Stimulated activated memory B cell treated with anti-CD40 and anti-IgM and Interleukin-4, amounts not matched to agents 10 μg/mL and 1 μg/mL and 100 μg/mL, for 72 hours (primary cell): ENCODE data around the gene LYZL1.
"Not testable (repeated sequence)": the region's sequence is repeated elsewhere in the genome, so short reads cannot be mapped to it uniquely, and the experiment has no call there.

Source experiments
- ATAC-seq: fragments of 150-1000 bp; cut with Tn5 transposase; 2 replicates; pipeline ENCODE4 v1.10.0; 2021
- H3K27ac Mint-ChIP-seq: one replicate; pipeline ENCODE4 v1.8.0; 2022; ENCODE audit warnings: mild to moderate bottlenecking, mixed read lengths
- H3K27me3 Mint-ChIP-seq: one replicate; pipeline ENCODE4 v1.8.0; 2022; ENCODE audit warnings: mixed read lengths
- H3K36me3 Mint-ChIP-seq: one replicate; pipeline ENCODE4 v1.8.0; 2022; ENCODE audit warnings: mixed read lengths
- H3K4me1 Mint-ChIP-seq: one replicate; pipeline ENCODE4 v1.8.0; 2022; ENCODE audit warnings: mixed read lengths
- H3K4me3 Mint-ChIP-seq: one replicate; pipeline ENCODE4 v1.8.0; 2022; ENCODE audit warnings: mild to moderate bottlenecking, moderate library complexity, mixed read lengths
- H3K9me3 Mint-ChIP-seq: one replicate; pipeline ENCODE4 v1.8.0; 2022; ENCODE audit warnings: mixed read lengths

The LYZL1 gene

DNA sequence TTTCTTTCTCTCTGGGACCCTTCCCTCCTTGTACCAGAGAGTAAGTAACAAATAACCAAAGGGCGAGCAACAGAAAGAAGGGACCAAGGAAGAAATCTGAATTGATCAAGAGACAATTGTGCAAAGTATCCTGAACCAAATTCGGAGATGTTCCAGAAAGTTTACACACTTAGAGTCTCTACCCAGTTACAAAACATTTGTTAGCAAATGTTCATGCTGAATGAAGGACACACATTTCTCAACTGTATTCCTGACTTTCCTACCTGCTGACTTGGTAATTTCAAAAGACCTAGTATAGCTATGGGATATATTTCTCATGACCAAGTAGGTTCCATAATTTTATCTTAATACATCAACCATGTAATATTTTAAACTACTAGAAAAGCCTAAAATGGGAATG, 37.4 kb downstream of the LYZL1 start:
- no peaks in the 10 kb centered on the region for H3K9me3 Mint-ChIP-seq
- peaks cover 8% of the 10 kb centered on the region for H3K27me3 Mint-ChIP-seq
- H3K27ac Mint-ChIP-seq = no peak overlapping the region
- H3K4me1 Mint-ChIP-seq = no peaks in the 10 kb centered on the region
- no peak overlapping the region for H3K4me3 Mint-ChIP-seq
- no peaks in the 10 kb centered on the region for H3K36me3 Mint-ChIP-seq
- no peak for ATAC-seq

DNA sequence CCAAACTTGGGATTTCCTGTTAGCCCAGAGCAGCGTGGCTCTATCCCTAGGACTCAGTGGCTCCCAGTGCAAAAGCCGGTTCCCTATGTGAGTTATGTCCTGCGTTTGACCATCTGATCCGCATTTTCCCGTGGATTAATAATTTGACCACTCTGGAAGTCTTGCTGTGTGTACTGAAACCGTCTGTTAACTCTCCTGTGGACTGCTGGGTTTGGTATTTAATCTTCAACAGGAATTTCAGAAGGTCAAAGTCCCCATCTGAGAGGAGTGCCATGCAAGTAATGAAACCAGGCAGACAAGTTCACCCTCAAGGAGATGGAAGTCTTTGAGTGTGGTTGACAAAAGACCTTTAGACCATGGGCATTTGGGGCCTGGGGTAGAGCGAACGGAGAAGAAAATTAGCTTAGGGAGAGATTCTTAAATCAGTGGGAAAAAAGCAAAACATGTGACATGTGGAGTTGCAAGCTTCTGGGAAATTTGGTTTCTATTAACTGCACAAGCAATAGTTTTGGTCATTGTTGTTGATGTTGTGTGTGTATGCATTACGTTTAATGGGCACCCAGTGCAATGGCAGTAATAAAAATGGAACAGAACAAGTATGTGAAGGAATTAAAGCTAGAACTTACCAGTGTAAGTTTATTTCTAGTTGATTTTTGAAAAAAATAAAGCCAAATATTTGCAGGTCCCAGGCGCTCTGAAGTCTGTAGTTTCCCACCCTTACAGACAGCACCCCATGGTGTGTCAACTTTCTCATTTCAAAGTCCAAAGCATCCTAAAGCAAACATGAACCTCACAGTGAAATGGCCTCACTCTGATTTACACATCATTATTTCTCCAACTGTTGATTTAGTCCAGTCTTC, 38.2 kb downstream of the LYZL1 start:
- Mint-ChIP-seq H3K27ac (no peak overlapping the region), H3K9me3 (no peaks in the 10 kb centered on the region), H3K27me3 (peaks cover 8% of the 10 kb centered on the region), H3K4me3 (no peak overlapping the region), H3K4me1 (no peaks in the 10 kb centered on the region), H3K36me3 (no peaks in the 10 kb centered on the region)
- ATAC-seq = no peak

DNA sequence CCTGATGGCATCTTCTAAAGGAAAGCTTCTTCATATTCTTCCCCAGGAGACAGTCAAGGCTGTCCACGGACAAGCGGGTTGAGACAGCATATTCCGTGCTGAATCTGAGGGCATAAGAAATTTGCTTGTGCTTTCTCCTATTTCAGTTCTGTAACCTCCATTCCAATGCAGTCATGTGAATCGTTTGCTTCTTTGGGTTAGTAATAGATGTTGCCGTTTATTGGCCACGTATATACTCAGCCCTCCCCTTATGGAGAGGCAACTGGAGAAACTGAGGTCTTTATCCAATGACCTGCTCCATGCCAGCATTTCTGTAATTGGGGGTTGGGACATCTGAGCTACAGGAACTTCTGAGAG, 38.9 kb downstream of the LYZL1 start:
- Mint-ChIP-seq H3K9me3 (no peaks in the 10 kb centered on the region), H3K4me1 (no peaks in the 10 kb centered on the region), H3K4me3 (no peak overlapping the region), H3K27me3 (peaks cover 8% of the 10 kb centered on the region), H3K27ac (no peak overlapping the region), H3K36me3 (no peaks in the 10 kb centered on the region)
- ATAC-seq = no peak

DNA sequence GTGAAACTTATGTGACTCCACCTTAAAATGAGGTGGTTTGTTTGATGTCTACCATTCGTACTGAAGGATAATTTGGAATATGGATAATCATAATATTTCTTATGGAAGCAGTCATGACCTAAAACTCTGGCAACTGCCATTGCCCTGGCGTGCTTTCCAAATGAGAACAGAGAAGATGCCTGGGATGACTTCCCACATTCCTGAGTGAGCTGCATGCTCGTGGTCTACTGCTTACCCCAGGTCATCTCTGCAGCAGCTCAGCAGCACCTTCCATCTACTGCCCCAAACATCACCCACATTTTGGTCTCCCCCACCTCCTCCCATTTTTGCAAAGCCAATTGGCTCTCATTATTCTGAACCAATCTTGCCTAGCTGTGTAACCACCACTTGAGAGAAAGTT, 40.1 kb downstream of the LYZL1 start:
- no peak overlapping the region for H3K27ac Mint-ChIP-seq
- H3K9me3 Mint-ChIP-seq = no peaks in the 10 kb centered on the region
- H3K4me1 Mint-ChIP-seq = no peaks in the 10 kb centered on the region
- H3K4me3 Mint-ChIP-seq = no peak overlapping the region
- no peak for ATAC-seq
- H3K36me3 Mint-ChIP-seq = no peaks in the 10 kb centered on the region
- peaks cover 8% of the 10 kb centered on the region for H3K27me3 Mint-ChIP-seq

DNA sequence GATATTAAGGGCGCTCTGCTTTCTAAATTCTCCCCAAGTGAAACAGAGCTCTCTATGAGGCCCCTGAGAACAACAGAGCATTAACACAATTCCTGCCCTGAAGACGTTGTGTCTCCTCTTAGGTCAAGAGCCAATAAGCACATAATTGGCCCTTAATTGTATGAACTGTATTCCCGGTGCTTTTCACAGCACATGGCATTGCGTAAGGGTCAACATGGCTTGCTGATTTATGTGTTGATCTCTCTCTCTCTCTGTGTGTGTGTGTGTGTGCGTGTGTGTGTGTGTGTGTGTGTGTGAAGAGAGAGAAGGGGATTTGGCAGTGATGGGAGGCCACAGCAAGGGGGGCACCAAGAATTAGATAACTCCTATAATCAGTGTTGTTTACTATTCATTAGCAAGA, 40.5 kb downstream of the LYZL1 start:
- ATAC-seq = no peak
- H3K36me3 Mint-ChIP-seq = no peaks in the 10 kb centered on the region
- H3K27me3 Mint-ChIP-seq = peaks cover 8% of the 10 kb centered on the region
- H3K4me1 Mint-ChIP-seq = no peaks in the 10 kb centered on the region
- no peaks in the 10 kb centered on the region for H3K9me3 Mint-ChIP-seq
- no peak overlapping the region for H3K27ac Mint-ChIP-seq
- H3K4me3 Mint-ChIP-seq = no peak overlapping the region

DNA sequence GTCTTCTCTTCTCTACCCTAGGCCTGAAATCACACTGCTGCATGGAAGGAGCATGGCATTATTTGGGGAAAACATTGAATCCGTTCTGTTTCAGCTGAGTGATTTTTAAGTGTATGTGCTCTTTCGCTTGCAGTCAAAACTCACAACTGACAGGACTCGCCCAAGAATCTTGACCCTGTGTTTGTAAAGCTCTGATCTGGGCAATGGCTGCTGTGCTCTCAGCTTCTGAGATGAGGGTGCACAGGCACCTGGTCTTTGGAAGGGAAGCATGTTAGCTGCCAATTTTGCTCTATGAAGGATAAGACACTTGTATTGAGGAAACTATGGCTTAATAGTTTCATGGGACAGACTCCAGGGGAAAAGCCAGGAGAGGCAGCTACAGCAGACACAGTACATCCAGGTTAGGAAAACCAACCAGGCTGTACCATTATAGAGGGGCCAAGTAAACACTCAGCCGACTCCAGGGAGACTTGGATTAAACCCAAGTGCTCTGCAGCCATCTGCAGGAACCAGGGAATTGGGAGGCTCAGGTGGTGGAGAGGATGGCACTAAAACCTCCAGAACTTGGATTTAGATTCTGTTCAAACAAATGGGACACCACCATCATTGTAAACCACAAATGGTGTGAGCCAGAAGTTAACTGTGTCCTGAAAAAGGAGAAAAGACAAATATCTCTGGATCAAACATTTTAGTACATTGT, 43.3 kb downstream of the LYZL1 start:
- ATAC-seq = no peak
- Mint-ChIP-seq H3K27me3 (peaks cover 8% of the 10 kb centered on the region), H3K4me1 (no peaks in the 10 kb centered on the region)

DNA sequence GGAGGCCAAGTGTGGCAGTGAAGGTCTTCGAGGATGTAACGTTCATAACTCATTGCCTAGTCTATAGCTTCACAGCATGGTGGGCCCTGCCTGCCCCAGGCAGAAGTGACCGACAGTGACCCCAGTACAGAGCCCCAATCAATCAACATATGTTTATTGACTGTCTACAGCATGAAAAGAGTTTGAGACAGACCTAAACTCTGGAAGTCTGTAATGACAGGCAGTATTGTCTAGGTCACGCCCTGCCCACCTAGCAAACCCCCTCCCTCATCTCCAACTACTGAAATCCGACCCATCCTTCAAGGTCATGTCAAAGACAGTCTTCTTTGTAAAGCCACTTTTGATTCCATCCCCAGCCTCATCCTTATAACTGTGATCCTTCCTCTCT, 43.9 kb downstream of the LYZL1 start:
- Mint-ChIP-seq H3K27ac (no peak overlapping the region), H3K36me3 (no peaks in the 10 kb centered on the region), H3K4me3 (no peak overlapping the region), H3K27me3 (peaks cover 8% of the 10 kb centered on the region), H3K4me1 (no peaks in the 10 kb centered on the region), H3K9me3 (no peaks in the 10 kb centered on the region)
- ATAC-seq = no peak

More for the DNA sequence above, 43.3 kb downstream of the LYZL1 start:
- Mint-ChIP-seq H3K27ac (no peak overlapping the region), H3K36me3 (no peaks in the 10 kb centered on the region), H3K9me3 (no peaks in the 10 kb centered on the region), H3K4me3 (no peak overlapping the region)

DNA sequence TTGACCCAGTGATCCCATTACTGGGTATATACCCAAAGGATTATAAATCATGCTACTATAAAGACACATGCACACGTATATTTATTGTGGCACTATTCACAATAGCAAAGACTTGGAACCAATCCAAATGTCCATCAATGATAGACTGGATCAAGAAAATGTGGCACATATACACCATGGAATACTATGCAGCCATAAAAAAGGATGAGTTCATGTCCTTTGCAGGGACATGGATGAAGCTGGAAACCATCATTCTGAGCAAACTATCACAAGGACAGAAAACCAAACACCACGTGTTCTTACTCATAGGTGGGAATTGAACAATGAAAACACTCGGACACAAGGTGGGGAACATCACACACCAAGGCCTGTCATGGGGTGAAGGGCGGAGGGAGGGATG, 48.7 kb downstream of the LYZL1 start:
- not testable (repeated sequence) for H3K27me3 Mint-ChIP-seq, H3K4me1 Mint-ChIP-seq, H3K9me3 Mint-ChIP-seq, H3K36me3 Mint-ChIP-seq, H3K4me3 Mint-ChIP-seq, H3K27ac Mint-ChIP-seq, ATAC-seq

DNA sequence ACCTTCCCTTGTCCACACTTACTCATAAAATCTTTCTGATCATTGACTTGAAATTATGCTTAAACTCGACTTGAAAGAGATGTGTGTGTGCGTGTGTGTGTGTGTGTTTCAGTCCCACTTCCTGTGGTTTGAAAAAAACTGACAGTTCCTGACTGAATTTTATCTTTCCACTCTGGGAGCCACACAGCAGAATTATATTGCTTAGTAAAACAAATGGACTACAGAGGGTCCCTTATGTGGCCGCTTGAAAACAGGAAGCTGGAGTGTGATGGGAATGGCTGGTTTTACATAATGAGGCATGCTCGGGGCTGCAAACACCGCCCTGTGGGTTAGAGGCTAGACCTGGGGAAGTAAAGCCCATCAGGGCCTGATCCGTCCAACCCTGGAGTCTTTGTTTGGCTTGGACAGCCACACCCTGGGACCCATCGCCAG, 54.8 kb downstream of the LYZL1 start:
- ATAC-seq = no peak
- Mint-ChIP-seq H3K4me1 (no peaks in the 10 kb centered on the region), H3K27ac (no peak overlapping the region), H3K4me3 (no peak overlapping the region), H3K9me3 (peaks cover 5% of the 10 kb centered on the region), H3K27me3 (peaks cover 7% of the 10 kb centered on the region), H3K36me3 (no peaks in the 10 kb centered on the region)

DNA sequence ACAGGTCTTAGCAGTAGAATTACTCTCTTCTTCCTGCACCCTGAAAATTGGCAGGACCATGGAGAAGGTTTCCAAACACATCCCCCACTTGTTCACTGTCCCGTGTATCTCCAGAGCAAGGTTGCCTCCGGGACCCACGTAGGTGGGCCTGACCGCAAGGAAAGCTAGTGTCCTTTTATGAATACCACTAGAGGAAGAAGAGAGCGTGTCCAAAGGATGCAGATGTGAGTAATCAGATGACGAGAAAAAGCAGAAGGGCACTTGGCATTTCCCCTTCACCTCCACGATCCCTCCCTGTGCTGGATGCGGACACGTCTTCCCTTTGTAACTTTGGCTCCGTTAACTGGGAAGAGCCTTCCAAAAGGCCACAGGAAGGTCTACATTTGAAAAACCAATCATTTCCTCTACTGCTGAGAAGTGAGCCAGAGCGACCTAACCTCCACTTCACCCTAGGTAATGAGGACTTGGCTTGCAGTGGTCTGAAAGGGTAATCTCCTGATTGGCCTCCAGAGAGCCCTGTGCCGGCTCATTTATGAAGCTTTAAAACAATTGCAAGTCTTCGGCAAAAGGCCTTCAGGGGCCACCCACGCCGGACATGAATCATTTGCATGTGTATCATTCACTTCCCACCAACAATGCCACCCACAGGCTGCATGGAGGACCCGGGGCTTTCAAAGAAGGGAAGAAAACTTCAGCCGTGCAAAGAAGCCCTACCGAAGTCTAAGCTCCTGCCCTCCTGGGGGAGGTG, 55.4 kb downstream of the LYZL1 start:
- H3K27ac Mint-ChIP-seq = no peak overlapping the region
- no peak for ATAC-seq
- H3K27me3 Mint-ChIP-seq = peaks cover 7% of the 10 kb centered on the region
- H3K9me3 Mint-ChIP-seq = peaks cover 5% of the 10 kb centered on the region
- H3K36me3 Mint-ChIP-seq = no peaks in the 10 kb centered on the region
- no peaks in the 10 kb centered on the region for H3K4me1 Mint-ChIP-seq
- H3K4me3 Mint-ChIP-seq = no peak overlapping the region

DNA sequence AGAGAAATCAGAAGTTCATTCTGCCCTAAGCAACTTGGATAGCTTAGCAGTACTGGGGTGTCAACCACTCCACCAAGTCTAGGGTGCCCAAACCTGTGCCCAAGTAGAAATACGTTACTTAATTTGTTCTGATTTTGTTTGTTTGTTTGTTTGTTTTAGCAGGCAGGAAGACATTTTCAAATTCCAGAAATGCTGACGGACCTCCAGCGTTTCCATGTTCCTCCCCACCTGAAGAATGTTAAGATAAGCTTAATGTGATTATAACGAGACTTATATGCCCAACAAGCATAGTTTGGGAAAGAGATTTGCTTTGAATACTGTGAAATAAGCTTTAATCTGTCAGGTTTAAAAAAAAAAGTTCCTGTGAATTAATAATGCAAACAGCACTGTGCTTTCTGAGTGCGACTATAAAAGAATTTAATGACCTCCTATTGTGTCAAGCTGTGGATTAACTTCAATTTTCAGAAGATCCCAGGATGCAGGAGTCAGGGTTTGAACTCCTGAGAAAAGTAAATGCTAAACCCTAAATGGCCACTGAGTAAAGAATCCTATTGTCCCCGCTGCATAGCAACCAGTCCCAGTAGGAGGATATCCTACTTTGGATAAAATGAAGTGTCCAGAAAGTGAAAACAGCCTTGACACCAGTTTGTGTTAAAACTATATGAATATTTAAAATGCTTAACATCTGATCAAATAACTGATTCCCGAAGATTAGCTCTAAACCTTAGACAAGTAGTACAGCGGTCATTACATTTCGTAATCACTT, 56.5 kb downstream of the LYZL1 start:
- Mint-ChIP-seq H3K36me3 (no peaks in the 10 kb centered on the region), H3K27ac (no peak overlapping the region), H3K4me1 (no peaks in the 10 kb centered on the region), H3K27me3 (peaks cover 7% of the 10 kb centered on the region), H3K9me3 (peaks cover 9% of the 10 kb centered on the region), H3K4me3 (no peak overlapping the region)
- ATAC-seq = no peak

DNA sequence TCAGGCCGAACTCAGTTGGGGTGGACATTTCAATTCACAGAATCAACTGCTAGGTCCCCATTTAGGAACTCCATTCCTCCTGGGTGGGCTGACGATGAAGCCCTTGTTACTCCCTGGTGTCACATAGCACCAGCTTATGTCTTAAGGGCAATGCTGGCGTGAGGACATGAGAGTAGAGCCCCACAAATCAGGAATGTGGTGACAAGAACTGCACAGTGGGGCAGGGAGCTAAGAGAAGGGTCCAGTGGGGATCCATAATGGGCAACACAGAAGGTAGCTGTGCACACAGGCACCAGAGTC, 57.0 kb downstream of the LYZL1 start:
- no peak overlapping the region for H3K4me3 Mint-ChIP-seq
- no peak for ATAC-seq
- peaks cover 7% of the 10 kb centered on the region for H3K27me3 Mint-ChIP-seq
- peaks cover 9% of the 10 kb centered on the region for H3K9me3 Mint-ChIP-seq
- H3K27ac Mint-ChIP-seq = no peak overlapping the region
- no peaks in the 10 kb centered on the region for H3K36me3 Mint-ChIP-seq
- H3K4me1 Mint-ChIP-seq = no peaks in the 10 kb centered on the region

DNA sequence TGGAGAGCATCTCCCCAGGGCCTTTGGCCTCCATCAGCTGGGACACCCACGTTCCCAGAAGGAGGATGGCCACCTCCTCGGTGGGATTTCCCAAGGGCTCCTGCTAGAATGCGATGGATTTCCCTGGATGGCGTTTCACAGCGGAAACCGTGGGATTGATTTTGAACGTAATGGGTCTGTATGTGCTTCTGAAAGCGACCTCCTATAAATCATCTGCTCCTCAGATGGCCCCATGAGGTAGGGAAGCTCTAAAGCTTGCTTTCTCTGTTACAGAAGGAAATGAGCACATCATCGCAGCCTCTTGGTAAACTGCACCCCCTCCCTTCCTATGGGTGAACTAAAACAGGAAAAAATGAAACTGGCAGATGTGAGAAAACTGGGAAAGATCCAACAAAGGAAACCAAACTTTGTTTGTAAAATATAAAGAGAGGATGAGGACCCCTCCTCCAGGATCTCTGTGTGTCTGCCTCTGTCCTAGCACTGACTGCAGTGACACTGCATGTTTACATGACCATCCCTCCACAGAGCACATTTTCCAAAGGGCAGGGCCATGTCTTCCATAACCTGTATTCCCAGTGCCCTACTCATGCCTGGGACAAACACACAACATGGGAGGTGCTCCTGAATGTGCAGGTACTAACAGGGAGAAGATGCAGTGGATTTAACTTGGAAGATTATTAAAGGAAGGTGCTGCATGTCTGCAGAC, 57.6 kb downstream of the LYZL1 start:
- Mint-ChIP-seq H3K4me1 (no peaks in the 10 kb centered on the region), H3K36me3 (no peaks in the 10 kb centered on the region), H3K4me3 (no peak overlapping the region), H3K27ac (no peak overlapping the region), H3K9me3 (peaks cover 9% of the 10 kb centered on the region), H3K27me3 (peaks cover 7% of the 10 kb centered on the region)
- ATAC-seq = no peak

DNA sequence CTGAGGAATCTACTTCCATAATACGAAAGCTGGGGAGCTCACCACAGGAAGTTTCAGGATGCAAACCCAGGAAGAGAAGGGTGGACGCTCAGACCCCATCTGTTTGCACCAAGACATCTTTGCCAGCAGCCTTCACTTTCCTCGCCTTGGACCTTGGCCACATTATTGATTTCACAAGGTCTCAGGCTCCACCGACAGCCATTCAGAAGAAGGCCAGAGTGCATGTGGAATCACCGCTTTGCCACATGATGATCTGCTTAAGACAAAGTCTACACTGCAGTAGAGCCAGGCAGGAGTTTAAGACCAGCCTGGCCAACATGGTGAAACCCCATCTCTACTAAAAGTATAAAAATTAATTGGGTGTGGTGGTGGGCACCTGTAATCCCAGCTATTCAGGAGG, 60.0 kb downstream of the LYZL1 start:
- Mint-ChIP-seq H3K4me1 (no peaks in the 10 kb centered on the region), H3K9me3 (peaks cover 4% of the 10 kb centered on the region), H3K27me3 (peaks cover 4% of the 10 kb centered on the region), H3K27ac (no peak overlapping the region), H3K36me3 (no peaks in the 10 kb centered on the region), H3K4me3 (no peak overlapping the region)
- no peak for ATAC-seq

DNA sequence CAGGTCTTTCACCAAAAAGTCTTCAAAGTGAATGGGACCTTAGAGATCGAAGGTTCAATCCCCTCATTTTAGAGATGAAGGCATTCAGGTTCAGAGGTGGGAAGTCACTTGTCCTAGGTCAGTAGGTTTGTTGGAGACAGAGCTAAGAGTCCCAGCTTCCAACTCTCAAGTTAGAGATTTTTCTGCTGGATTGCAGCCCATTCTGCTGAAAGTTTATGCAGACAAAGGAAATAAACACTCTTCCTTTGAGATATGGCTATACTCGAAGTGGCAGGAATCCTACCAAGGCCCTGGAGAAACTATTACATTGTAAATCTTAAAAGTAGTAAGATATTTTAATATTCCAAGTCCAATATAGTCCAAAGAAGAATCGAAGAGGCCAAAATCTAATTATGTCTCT, 64.4 kb downstream of the LYZL1 start:
- Mint-ChIP-seq H3K27ac (no peak overlapping the region), H3K27me3 (no peaks in the 10 kb centered on the region), H3K9me3 (peaks cover 4% of the 10 kb centered on the region), H3K4me1 (no peaks in the 10 kb centered on the region), H3K4me3 (no peak overlapping the region), H3K36me3 (no peaks in the 10 kb centered on the region)
- no peak for ATAC-seq
